ENCODE measurements around the gene SPR.

The SPR gene

DNA sequence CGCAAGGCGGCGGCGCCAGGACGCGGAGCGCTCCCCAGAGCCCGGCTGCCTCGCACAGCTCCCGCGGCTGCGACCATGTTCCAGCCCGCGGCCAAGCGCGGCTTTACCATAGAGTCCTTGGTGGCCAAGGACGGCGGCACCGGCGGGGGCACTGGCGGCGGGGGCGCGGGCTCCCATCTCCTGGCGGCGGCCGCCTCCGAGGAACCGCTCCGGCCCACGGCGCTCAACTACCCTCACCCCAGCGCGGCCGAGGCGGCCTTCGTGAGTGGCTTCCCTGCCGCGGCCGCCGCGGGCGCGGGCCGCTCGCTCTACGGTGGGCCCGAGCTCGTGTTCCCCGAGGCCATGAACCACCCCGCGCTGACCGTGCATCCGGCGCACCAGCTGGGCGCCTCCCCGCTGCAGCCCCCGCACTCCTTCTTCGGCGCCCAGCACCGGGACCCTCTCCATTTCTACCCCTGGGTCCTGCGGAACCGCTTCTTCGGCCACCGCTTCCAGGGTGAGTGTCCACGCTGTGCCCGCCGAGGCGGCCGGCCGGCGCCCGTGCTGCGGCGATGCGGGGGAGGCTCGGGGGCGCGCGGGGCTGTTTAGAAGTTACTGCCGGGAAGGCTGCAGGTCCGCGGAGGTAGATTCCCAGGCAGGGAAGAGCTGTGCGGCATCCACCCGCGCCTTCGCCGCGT lies 30.8 kb downstream of the SPR start:
- H3K9ac ChIP-seq: no peak overlapping the region
- H3K27me3 ChIP-seq (ENCODE audit: insufficient read depth, low read depth): peaks cover 91% of the 10 kb centered on the region
- TF ChIP-seq, protein P1, sequence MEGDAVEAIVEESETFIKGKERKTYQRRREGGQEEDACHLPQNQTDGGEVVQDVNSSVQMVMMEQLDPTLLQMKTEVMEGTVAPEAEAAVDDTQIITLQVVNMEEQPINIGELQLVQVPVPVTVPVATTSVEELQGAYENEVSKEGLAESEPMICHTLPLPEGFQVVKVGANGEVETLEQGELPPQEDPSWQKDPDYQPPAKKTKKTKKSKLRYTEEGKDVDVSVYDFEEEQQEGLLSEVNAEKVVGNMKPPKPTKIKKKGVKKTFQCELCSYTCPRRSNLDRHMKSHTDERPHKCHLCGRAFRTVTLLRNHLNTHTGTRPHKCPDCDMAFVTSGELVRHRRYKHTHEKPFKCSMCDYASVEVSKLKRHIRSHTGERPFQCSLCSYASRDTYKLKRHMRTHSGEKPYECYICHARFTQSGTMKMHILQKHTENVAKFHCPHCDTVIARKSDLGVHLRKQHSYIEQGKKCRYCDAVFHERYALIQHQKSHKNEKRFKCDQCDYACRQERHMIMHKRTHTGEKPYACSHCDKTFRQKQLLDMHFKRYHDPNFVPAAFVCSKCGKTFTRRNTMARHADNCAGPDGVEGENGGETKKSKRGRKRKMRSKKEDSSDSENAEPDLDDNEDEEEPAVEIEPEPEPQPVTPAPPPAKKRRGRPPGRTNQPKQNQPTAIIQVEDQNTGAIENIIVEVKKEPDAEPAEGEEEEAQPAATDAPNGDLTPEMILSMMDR (conservative IDR thresholded peaks at IDR 0.05; ENCODE audit: low read depth, low read length): no peak
- H3K79me2 ChIP-seq (ENCODE audit: insufficient read depth, low read depth): no peaks in the 10 kb centered on the region
- H4K20me1 ChIP-seq (ENCODE audit: insufficient read depth): no peaks in the 10 kb centered on the region
- H3K27ac ChIP-seq: no peak overlapping the region
- H3K4me3 ChIP-seq (IDR thresholded peaks at IDR 0.05; ENCODE audit: insufficient read depth, low read depth, low read length): no peak overlapping the region
- H2AFZ ChIP-seq (ENCODE audit: low read depth): peak overlapping the region; percentile 99
- H3K4me1 ChIP-seq (ENCODE audit: low read depth, poor library complexity, severe bottlenecking): peaks cover 29% of the 10 kb centered on the region
- H3K36me3 ChIP-seq (ENCODE audit: insufficient read depth): no peaks in the 10 kb centered on the region
- peak overlapping the region; percentile 19; the same call in 1 of the 2 replicates for H3K4me2 ChIP-seq

DNA sequence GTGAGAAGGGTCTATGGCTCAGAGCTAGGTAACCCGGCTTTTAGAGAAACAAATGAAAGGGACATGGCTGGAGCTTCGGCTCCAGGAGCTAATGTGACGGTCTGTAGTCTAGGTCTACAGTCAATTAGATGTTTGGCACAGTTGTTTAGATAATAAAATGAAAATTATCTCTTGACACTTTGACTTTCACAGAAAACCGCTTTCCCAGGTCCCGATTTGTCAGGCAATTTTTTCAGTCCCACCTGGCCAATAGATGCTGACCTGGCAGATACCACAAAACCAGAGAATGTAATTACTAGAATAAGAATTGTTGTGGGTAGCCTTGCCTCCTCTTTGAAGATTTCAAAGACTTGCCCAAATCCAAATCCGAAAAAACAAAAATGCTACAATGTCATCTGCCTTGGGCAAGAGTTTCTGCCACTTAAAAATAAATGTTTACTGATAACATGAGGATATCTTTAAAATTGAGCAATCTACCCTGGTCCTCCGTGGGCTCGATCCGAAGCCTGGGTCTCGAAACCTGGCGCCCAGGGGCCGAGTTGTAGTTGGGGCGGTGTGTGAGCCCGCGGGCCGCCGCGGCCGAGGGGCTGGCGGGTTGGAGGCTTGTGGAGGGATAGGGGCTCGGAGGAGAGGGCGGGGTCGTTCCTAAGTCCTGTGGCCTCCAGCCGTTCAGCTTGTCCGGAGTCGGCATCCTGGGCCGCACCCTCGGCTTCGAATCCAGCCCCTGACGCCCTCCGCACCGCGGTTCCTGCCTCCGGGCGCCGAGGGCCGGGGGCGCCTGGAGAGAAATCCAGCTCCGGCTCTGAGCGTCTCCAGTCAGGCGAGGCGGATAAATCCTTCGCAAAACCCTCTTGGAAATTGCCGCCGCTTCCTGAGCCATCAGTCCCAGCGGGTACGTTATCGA lies 32.5 kb downstream of the SPR start:
- Histone ChIP-seq H2AFZ (ENCODE audit: low read depth) (no peak overlapping the region), H3K36me3 (ENCODE audit: insufficient read depth) (no peaks in the 10 kb centered on the region), H3K27ac (no peak overlapping the region), H3K79me2 (ENCODE audit: insufficient read depth, low read depth) (no peaks in the 10 kb centered on the region), H3K9ac (no peak overlapping the region), H3K4me3 (IDR thresholded peaks at IDR 0.05; ENCODE audit: insufficient read depth, low read depth, low read length) (no peak overlapping the region), H3K4me1 (ENCODE audit: low read depth, poor library complexity, severe bottlenecking) (peaks cover 29% of the 10 kb centered on the region), H3K27me3 (ENCODE audit: insufficient read depth, low read depth) (peaks cover 81% of the 10 kb centered on the region), H3K4me2 (peak overlapping the region; percentile 1; the same call in 1 of the 2 replicates), H4K20me1 (ENCODE audit: insufficient read depth) (no peaks in the 10 kb centered on the region)
- TF ChIP-seq, protein P1 (conservative IDR thresholded peaks at IDR 0.05; ENCODE audit: low read depth, low read length): no peak

DNA sequence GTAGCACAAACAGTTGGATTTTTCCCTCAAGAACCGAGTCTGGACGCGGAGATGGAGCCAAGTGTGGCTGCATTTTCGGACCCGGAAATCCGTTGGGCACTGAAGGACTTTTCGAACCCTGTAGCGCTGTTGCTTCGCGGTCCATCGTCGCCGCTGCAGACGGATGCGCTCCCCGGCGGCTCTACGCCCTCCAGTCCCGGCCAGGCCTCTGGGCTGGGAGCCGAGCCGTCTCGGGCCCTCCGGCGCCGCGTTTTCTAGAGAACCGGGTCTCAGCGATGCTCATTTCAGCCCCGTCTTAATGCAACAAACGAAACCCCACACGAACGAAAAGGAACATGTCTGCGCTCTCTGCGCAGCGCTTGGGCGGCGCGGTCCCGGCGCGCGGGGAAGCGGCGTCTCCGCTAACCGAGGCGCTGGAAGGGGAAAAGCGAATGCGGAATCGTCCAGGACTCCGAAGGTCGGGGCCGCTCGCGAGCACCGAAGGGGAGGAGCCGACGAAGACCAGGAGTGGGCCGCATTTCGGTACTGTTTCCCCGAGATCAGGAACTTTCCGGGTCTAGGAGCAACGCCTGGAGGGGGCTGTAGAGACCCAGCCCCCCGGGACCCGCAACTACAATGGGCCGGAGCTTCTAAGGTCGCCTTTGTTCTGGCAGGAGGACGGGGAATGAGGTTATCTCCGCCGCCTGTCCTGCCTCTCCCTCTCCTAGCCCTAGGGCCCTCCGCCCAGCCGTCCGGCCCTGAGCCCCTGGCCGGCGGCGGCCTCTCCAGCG lies 33.3 kb downstream of the SPR start:
- no peaks in the 10 kb centered on the region for H3K79me2 ChIP-seq (ENCODE audit: insufficient read depth, low read depth)
- peaks cover 27% of the 10 kb centered on the region for H3K4me1 ChIP-seq (ENCODE audit: low read depth, poor library complexity, severe bottlenecking)
- H3K4me2 ChIP-seq: no peak overlapping the region
- peaks cover 73% of the 10 kb centered on the region for H3K27me3 ChIP-seq (ENCODE audit: insufficient read depth, low read depth)
- H2AFZ ChIP-seq (ENCODE audit: low read depth): no peak overlapping the region
- no peaks in the 10 kb centered on the region for H3K36me3 ChIP-seq (ENCODE audit: insufficient read depth)
- no peak overlapping the region for H3K27ac ChIP-seq
- no peak overlapping the region for H3K9ac ChIP-seq
- no peak overlapping the region for H3K4me3 ChIP-seq (IDR thresholded peaks at IDR 0.05; ENCODE audit: insufficient read depth, low read depth, low read length)
- TF ChIP-seq, protein P1 (conservative IDR thresholded peaks at IDR 0.05; ENCODE audit: low read depth, low read length): no peak
- H4K20me1 ChIP-seq (ENCODE audit: insufficient read depth): no peaks in the 10 kb centered on the region

DNA sequence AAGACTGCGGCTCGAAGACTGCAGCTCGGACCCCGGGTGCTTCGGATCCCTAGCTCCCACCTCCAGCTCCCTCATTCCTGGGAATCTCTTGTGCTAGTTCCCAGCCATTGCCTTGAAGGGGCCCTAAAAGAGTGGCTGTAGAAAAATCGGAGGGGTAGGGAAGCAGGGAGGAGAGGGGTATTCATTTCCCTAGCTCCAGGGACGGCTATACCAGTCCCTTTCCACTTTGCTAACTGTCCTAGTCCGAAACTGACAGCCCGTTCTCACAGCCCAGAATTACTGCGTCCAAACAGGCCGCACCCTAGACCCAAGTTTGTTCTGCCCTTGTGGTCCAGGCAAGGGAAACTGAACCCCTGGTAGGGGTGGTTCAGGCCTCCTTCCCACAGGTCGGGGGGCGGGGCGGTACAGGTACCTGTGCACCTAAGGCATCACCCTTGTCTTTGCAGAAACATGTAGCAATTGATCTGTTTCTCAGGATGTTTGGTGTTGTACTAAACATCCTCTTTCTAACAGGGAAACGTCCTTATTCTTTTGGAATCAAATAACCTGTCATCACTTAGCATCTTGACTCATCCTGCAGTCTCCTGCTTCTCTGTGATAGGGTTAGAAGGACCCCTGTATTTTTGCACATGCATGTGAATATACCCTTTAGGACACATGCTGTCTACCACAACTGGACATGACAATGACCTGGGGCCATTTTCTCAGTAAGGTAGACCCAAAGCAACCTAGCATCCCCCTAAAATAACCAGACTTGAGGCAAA lies 34.1 kb downstream of the SPR start:
- Histone ChIP-seq H3K79me2 (ENCODE audit: insufficient read depth, low read depth) (no peaks in the 10 kb centered on the region), H3K27me3 (ENCODE audit: insufficient read depth, low read depth) (peaks cover 65% of the 10 kb centered on the region), H3K9ac (no peak overlapping the region), H3K4me2 (no peak overlapping the region), H2AFZ (ENCODE audit: low read depth) (no peak overlapping the region), H4K20me1 (ENCODE audit: insufficient read depth) (no peaks in the 10 kb centered on the region), H3K4me3 (IDR thresholded peaks at IDR 0.05; ENCODE audit: insufficient read depth, low read depth, low read length) (no peak overlapping the region), H3K36me3 (ENCODE audit: insufficient read depth) (no peaks in the 10 kb centered on the region), H3K27ac (no peak overlapping the region), H3K4me1 (ENCODE audit: low read depth, poor library complexity, severe bottlenecking) (peaks cover 24% of the 10 kb centered on the region)
- TF ChIP-seq, protein P1 (conservative IDR thresholded peaks at IDR 0.05; ENCODE audit: low read depth, low read length): no peak
